IPS-15b (cell line): ENCODE data around the gene PCDHB15.
"Not testable (repeated sequence)": the region's sequence is repeated elsewhere in the genome, so short reads cannot be mapped to it uniquely, and the experiment has no call there.

Experiments
- H3K27me3 ChIP-seq: one replicate; pipeline ENCODE4 v1.6.1; 2013; ENCODE audit warnings: low read length; ENCODE audit not compliant: control insufficient read depth, insufficient read depth
- H3K36me3 ChIP-seq: one replicate; pipeline ENCODE4 v1.6.1; 2013; ENCODE audit warnings: low read length; ENCODE audit not compliant: control insufficient read depth, insufficient read depth
- H3K4me1 ChIP-seq: one replicate; pipeline ENCODE4 v1.6.1; 2013; ENCODE audit warnings: mild to moderate bottlenecking, low read length; ENCODE audit not compliant: control insufficient read depth, insufficient read depth
- H3K4me3 ChIP-seq: one replicate; pipeline ENCODE4 v1.5.1; 2013; ENCODE audit warnings: low read depth, low read length
- H3K9ac ChIP-seq: one replicate; pipeline ENCODE4 v1.6.1; 2013; ENCODE audit warnings: low read depth, mild to moderate bottlenecking, low read length
- H3K9me3 ChIP-seq: one replicate; pipeline ENCODE4 v1.6.1; 2013; ENCODE audit warnings: mild to moderate bottlenecking, low read length; ENCODE audit not compliant: control insufficient read depth, insufficient read depth

Gene PCDHB15

DNA sequence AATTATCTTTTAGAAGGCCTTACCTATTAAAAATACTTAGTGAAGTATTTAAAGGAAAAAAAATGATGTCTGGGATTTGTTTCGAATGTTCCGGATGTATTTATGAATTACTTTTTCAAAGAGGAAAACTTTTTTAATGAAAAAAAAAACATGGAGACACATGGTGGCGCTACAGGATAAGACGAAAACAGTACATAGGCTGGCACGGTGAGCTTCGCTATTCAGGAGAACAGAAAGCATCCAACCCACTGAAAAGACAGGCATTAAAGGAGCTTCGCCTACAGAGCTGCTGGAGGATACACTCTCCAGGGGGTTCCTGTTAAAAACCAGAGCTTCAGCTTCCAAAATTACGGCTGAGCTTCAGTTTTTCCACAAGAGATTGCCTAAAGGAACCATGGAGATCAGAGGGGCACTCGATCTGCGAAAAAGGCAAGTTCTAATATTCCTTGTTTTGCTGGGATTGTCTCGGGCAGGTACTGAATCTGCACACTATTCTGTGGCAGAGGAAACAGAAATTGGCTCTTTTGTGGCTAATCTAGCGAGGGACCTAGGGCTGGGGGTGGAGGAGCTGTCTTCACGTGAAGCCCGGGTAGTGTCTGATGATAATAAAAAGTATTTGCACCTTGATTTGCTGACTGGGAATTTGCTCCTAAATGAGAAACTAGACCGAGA is 21.9 kb upstream of the PCDHB15 start, which contains the start of gene PCDHB14:
Gene PCDHB14, plus strand, starts transcription at position 232 of the 672 bp plus-strand sequence. Its CDS starts 163 bp downstream, at position 395.
- H3K36me3 ChIP-seq: no peaks in the 10 kb centered on the region
- H3K9me3 ChIP-seq: no peaks in the 10 kb centered on the region
- H3K27me3 ChIP-seq: no peaks in the 10 kb centered on the region
- H3K4me1 ChIP-seq: no peaks in the 10 kb centered on the region
- H3K4me3 ChIP-seq: no peak within 1 kb of the TSS
- H3K9ac ChIP-seq: no peak within 1 kb of the TSS

DNA sequence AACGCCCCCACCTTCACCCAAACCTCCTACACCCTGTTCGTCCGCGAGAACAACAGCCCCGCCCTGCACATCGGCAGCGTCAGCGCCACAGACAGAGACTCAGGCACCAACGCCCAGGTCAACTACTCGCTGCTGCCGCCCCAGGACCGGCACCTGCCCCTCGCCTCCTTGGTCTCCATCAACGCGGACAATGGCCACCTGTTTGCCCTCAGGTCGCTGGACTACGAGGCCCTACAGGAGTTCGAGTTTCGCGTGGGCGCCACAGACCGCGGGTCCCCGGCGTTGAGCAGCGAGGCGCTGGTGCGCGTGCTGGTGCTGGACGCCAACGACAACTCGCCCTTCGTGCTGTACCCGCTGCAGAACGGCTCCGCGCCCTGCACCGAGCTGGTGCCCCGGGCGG is 20.4 kb upstream of the PCDHB15 start:
- H3K4me1 ChIP-seq, H3K9ac ChIP-seq, H3K4me3 ChIP-seq, H3K36me3 ChIP-seq, H3K27me3 ChIP-seq, H3K9me3 ChIP-seq: not testable (repeated sequence)

GRCh38 chr5:141225421-141225820 is 19.8 kb upstream of the PCDHB15 start:
- not testable (repeated sequence) for H3K4me3 ChIP-seq, H3K4me1 ChIP-seq, H3K9me3 ChIP-seq, H3K27me3 ChIP-seq, H3K9ac ChIP-seq, H3K36me3 ChIP-seq

DNA sequence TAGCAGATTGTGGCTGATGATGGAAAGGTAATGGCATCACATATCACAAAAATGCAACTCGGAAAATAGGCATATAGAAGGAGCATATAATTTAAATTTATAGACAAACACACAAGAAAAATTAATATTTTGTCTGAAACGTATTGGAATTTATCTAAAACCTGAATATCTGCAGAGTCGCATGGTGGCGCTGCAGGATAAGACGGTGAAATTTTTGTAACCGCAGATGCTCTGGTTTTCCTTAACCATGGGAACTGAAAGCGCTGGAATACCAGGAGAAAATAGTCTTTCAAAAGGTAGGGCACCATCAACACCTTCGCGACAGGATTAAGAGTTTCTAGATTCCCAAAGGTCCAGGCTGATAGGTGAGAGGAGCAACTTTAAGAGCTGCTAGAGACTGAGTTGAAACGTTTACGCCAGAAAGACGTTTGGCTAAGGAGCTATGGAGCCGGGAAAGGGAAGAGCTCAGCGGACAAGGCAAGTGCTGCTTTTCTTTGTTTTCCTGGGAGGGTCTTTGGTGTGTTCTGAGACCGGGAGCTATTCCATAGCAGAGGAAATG is 11.0 kb upstream of the PCDHB15 start:
- Histone ChIP-seq H3K36me3 (peaks cover 2% of the 10 kb centered on the region), H3K4me3 (no peak overlapping the region), H3K9me3 (peaks cover 6% of the 10 kb centered on the region), H3K9ac (no peak overlapping the region), H3K4me1 (no peaks in the 10 kb centered on the region), H3K27me3 (no peaks in the 10 kb centered on the region)

DNA sequence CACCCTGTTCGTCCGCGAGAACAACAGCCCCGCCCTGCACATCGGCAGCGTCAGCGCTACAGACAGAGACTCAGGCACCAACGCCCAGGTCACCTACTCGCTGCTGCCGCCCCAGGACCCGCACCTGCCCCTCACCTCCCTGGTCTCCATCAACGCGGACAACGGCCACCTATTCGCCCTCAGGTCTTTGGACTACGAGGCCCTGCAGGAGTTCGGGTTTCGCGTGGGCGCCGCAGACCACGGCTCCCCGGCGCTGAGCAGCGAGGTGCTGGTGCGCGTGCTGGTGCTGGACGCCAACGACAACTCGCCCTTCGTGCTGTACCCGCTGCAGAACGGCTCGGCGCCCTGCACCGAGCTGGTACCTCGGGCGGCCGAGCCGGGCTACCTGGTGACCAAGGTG is 9.3 kb upstream of the PCDHB15 start:
- not testable (repeated sequence) for H3K9me3 ChIP-seq, H3K4me3 ChIP-seq, H3K27me3 ChIP-seq, H3K4me1 ChIP-seq, H3K36me3 ChIP-seq, H3K9ac ChIP-seq

DNA sequence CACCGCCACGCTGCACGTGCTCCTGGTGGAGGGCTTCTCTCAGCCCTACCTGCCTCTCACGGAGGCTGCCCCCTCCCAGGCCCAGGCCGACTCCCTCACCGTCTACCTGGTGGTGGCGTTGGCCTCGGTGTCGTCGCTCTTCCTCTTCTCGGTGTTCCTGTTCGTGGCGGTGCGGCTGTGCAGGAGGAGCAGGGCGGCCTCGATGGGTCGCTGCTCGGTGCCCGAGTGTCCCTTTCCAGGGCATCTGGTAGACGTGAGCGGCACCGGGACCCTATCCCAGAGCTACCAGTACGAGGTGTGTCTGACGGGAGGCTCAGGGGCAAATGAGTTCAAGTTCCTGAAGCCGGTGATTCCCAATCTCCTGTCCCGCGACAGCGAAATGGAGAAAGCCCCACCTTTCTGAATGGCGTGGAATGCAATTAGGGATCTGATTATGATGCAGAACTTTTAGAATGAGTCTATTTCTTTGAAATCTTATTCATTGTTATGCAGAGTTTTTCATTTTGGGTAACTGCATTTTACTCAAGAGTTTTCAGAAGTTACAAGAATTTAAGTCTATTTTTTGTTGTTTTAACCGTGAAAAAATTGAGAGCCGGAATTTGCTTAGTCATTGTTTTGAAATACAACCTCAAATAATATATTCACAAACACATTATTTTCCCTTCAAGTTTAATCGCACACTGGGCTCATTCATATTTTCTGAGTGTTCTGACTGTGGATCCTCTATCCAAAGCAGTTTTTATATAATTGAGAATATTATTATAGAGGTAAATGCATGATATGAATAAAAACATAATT is 8.5 kb upstream of the PCDHB15 start:
- Histone ChIP-seq H3K9me3 (peaks cover 10% of the 10 kb centered on the region), H3K27me3 (no peaks in the 10 kb centered on the region)

DNA sequence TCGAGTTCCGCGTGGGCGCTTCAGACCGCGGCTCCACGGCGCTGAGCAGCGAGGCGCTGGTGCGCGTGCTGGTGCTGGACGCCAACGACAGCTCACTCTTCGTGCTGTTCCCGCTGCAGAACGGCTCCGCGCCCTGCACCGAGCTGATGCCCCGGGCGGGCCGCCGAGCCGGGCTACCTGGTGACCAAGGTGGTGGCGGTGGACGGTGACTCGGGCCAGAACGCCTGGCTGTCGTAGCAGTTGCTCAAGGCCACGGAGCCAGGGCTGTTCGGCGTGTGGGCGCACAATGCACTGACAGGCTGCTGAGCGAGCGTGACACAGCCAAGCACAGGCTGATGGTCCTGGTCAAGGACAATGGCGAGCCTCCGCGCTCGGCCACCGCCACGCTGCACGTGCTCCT is 3.7 kb upstream of the PCDHB15 start:
- Histone ChIP-seq H3K36me3 (peaks cover 2% of the 10 kb centered on the region), H3K4me3 (no peak overlapping the region), H3K4me1 (no peaks in the 10 kb centered on the region), H3K27me3 (no peaks in the 10 kb centered on the region), H3K9ac (no peak overlapping the region), H3K9me3 (peaks cover 4% of the 10 kb centered on the region)

More for the DNA sequence above, 8.5 kb upstream of the PCDHB15 start:
- Histone ChIP-seq H3K9ac (no peak overlapping the region), H3K4me3 (no peak overlapping the region), H3K4me1 (no peaks in the 10 kb centered on the region), H3K36me3 (peaks cover 2% of the 10 kb centered on the region)

- H3K27me3 ChIP-seq, H3K4me1 ChIP-seq, H3K36me3 ChIP-seq, H3K9me3 ChIP-seq, H3K9ac ChIP-seq, H3K4me3 ChIP-seq: not testable (repeated sequence)
Observed at GRCh38 chr5:141246971-141247370, 1.8 kb downstream of the PCDHB15 start.

GRCh38 chr5:141247434-141247833 is 2.2 kb downstream of the PCDHB15 start:
- not testable (repeated sequence) for H3K9me3 ChIP-seq, H3K4me3 ChIP-seq, H3K36me3 ChIP-seq, H3K9ac ChIP-seq, H3K4me1 ChIP-seq, H3K27me3 ChIP-seq

- no peak overlapping the region for H3K9ac ChIP-seq
- H3K4me3 ChIP-seq: no peak overlapping the region
- H3K4me1 ChIP-seq: no peaks in the 10 kb centered on the region
- H3K27me3 ChIP-seq: no peaks in the 10 kb centered on the region
- H3K36me3 ChIP-seq: no peaks in the 10 kb centered on the region
- H3K9me3 ChIP-seq: peaks cover 7% of the 10 kb centered on the region
Observed at GRCh38 chr5:141250576-141250975, 5.4 kb downstream of the PCDHB15 start.

DNA sequence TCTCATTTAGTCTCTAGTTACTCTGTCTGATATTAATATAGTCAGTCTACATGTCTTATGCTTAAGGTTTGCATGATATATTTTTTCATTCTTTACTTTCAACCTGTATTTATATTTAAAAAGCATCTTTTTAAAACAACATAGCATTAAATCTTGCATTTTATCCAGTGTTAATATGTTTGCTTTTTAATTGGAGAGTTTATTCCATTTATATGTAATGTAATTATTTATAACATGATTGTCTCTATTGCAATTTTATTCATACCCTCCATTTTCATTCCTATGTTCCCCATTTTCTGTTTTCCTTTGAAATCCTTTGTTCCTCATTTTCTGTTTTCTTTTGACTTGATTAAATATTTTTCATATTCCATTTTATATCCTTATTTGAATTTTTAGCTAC is 13.3 kb downstream of the PCDHB15 start:
- Histone ChIP-seq H3K27me3 (no peaks in the 10 kb centered on the region), H3K9me3 (peaks cover 33% of the 10 kb centered on the region), H3K9ac (no peak overlapping the region), H3K4me1 (no peaks in the 10 kb centered on the region), H3K36me3 (no peaks in the 10 kb centered on the region), H3K4me3 (no peak overlapping the region)

DNA sequence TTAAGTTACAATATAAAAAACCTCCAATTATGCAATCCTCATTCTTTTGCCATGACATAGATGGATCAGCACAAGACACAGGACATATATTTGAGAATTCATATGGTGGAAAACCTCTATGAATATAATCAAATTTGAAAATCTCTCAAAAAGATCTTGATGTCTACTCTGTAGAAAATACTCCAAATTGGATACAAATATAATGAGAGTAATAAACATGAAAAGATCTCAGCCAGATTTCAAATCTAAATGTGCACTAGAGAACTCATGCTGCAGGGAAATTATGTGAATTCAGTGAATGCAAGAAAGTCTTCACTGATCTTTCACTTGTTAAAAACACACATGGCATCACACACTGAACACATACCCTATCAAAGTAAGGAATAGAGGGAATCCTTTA is 13.8 kb downstream of the PCDHB15 start:
- no peak overlapping the region for H3K9ac ChIP-seq
- H3K36me3 ChIP-seq: no peaks in the 10 kb centered on the region
- H3K4me1 ChIP-seq: no peaks in the 10 kb centered on the region
- no peak overlapping the region for H3K4me3 ChIP-seq
- H3K27me3 ChIP-seq: no peaks in the 10 kb centered on the region
- peaks cover 35% of the 10 kb centered on the region for H3K9me3 ChIP-seq
